Measurements from ENCODE around the gene IL1RAPL1.

IL1RAPL1 gene

GRCh38 chrX:28586981-28587551 lies at the start of gene IL1RAPL1:
Gene IL1RAPL1, plus strand, starts transcription at chrX:28587446.
- DNase-seq: no peak

- DNase-seq: no peak
Observed at GRCh38 chrX:28542791-28543190, 44.5 kb upstream of the IL1RAPL1 start.

GRCh38 chrX:28549838-28550237 lies 37.4 kb upstream of the IL1RAPL1 start:
- DNase-seq: no peak

- DNase-seq: no peak
Observed at GRCh38 chrX:28550331-28550872, 36.8 kb upstream of the IL1RAPL1 start.

- DNase-seq: no peak
Observed at GRCh38 chrX:28552322-28552721, 34.9 kb upstream of the IL1RAPL1 start.

- no peak for DNase-seq
Observed at GRCh38 chrX:28552882-28553829, 34.1 kb upstream of the IL1RAPL1 start.

- no peak for DNase-seq
Observed at GRCh38 chrX:28576117-28576516, 11.1 kb upstream of the IL1RAPL1 start.

GRCh38 chrX:28581522-28581921 lies 5.7 kb upstream of the IL1RAPL1 start:
- DNase-seq: no peak

- no peak for DNase-seq
Observed at GRCh38 chrX:28582511-28582910, 4.7 kb upstream of the IL1RAPL1 start.

- DNase-seq: no peak
Observed at GRCh38 chrX:28584025-28584424, 3.2 kb upstream of the IL1RAPL1 start.

GRCh38 chrX:28585767-28586166 lies 1.5 kb upstream of the IL1RAPL1 start:
- no peak for DNase-seq

GRCh38 chrX:28586286-28586685 lies 960 bp upstream of the IL1RAPL1 start:
- DNase-seq: no peak

- no peak for DNase-seq
Observed at GRCh38 chrX:28589046-28589445, 1.8 kb downstream of the IL1RAPL1 start.

- DNase-seq: no peak
Observed at GRCh38 chrX:28590396-28590795, 3.1 kb downstream of the IL1RAPL1 start.

GRCh38 chrX:28591542-28591941 lies 4.3 kb downstream of the IL1RAPL1 start:
- no peak for DNase-seq

GRCh38 chrX:28595346-28595745 lies 8.1 kb downstream of the IL1RAPL1 start:
- DNase-seq: no peak

- no peak for DNase-seq
Observed at GRCh38 chrX:28599957-28600356, 12.7 kb downstream of the IL1RAPL1 start.

GRCh38 chrX:28609003-28609402 lies 21.8 kb downstream of the IL1RAPL1 start:
- DNase-seq: no peak

- DNase-seq: no peak
Observed at GRCh38 chrX:28609917-28610613, 22.8 kb downstream of the IL1RAPL1 start.

GRCh38 chrX:28610746-28611145 lies 23.5 kb downstream of the IL1RAPL1 start:
- DNase-seq: no peak

GRCh38 chrX:28613558-28613957 lies 26.3 kb downstream of the IL1RAPL1 start:
- DNase-seq: no peak

- no peak for DNase-seq
Observed at GRCh38 chrX:28625223-28625622, 38.0 kb downstream of the IL1RAPL1 start.

- DNase-seq: no peak
Observed at GRCh38 chrX:28626515-28626914, 39.3 kb downstream of the IL1RAPL1 start.
